ENCODE measurements around the gene TNFAIP8. TPM values are rescaled to one million over a fixed set of nuclear protein-coding genes. Genes with fewer than 3 reads are reported as not detected.

Gene TNFAIP8
- 58.8 and 59.8 TPM in 2 replicates for polyA plus RNA-seq (2013)

DNA sequence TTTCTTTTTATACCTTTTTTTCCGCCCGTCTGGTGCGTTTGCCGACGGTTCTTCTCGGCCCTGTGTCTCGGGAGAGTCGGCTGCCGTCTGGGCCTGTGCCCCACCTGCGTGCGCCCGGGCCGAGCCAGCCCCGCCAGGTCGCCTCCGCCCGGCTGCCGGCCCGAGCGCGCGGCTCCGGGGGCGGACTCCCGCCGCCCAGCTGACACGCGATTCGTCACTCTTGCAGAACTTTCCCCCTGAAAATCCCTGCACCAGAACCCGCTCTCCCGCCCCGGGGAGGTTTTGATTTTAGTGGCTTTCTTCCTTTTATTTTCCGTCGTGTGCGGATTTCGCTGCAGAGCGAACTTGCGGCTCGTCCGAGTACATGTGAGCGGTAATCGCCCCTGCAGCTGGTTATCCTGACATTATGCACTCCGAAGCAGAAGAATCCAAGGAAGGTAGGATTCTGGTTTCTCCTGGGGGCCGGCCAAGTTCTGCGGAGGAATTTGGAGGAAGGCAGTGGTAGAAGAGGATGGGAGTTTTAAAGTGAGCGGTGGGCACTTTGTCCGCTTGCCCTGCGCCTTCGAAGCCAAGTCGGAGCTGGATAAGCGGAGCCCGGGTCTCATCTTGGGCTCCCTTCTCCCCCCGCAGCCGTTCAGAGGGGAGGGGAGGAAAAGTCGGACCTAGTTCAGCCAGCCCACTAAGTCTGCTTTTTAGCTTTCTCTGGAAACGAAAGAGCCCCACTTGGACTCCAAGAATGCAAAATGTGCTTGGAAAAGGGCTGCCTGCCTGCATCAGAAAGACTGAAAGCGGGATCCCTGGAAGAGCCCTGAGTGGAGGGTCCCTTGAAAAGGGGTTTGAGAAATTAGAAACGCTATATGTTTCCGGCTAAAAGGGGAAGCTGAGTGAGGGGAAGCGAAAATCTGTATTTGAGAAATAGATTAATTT, at the start of gene TNFAIP8:
Gene TNFAIP8, plus strand, starts transcription at position 335 of the 927 bp plus-strand sequence. Its CDS starts 72 bp downstream, at position 407.
- no peak within 1 kb of the TSS for H2AK5ac ChIP-seq (ENCODE audit: low read length)
- peaks cover 6% of the 10 kb centered on the region for H3K79me2 ChIP-seq (ENCODE audit: control insufficient read depth, insufficient read depth, low read length, poor library complexity)
- H4K12ac ChIP-seq (ENCODE audit: low read depth, low read length) = peak within 1 kb of the TSS; percentile 52
- H3K27ac ChIP-seq (ENCODE audit: low read depth, low read length) = peak within 1 kb of the TSS; percentile 79
- H3K14ac ChIP-seq (ENCODE audit: low read length) = peak within 1 kb of the TSS; percentile 16
- no peaks in the 10 kb centered on the region for H3K36me3 ChIP-seq (ENCODE audit: control insufficient read depth in 1 of 2, insufficient read depth in 2 of 2, low read length in 2 of 2)
- no peaks in the 10 kb centered on the region for H3K9me3 ChIP-seq (ENCODE audit: insufficient read depth, low read depth, low read length)
- H2BK5ac ChIP-seq (ENCODE audit: low read depth, low read length, poor library complexity) = peak within 1 kb of the TSS; percentile 88
- H2BK120ac ChIP-seq (ENCODE audit: insufficient read depth, low read length, poor library complexity) = peak within 1 kb of the TSS; percentile 88
- H3K4ac ChIP-seq (ENCODE audit: low read depth, low read length) = peak within 1 kb of the TSS; percentile 90
- H2BK12ac ChIP-seq (ENCODE audit: low read length) = peak within 1 kb of the TSS; percentile 80
- H4K8ac ChIP-seq (ENCODE audit: low read depth, low read length) = peak within 1 kb of the TSS; percentile 72
- no peaks in the 10 kb centered on the region for H3K27me3 ChIP-seq (ENCODE audit: insufficient read depth, low read length)
- no peak within 1 kb of the TSS for H3K23ac ChIP-seq (ENCODE audit: low read length)
- no CpG with 5 or more reads among the region's 60 CpGs for WGBS (ENCODE audit: extremely low coverage, insufficient coverage, insufficient read length)
- peak within 1 kb of the TSS; percentile 60 for H3K18ac ChIP-seq (ENCODE audit: low read length)
- peaks cover 11% of the 10 kb centered on the region for H3K79me1 ChIP-seq (ENCODE audit: low read length)
- peak within 1 kb of the TSS; percentile 74 for H3K9ac ChIP-seq (ENCODE audit: low read length)
- peak; percentile 39 to 60 for DNase-seq
- H2AFZ ChIP-seq (ENCODE audit: insufficient read depth, low read length, poor library complexity) = peak within 1 kb of the TSS; percentile 67
- peak within 1 kb of the TSS; percentile 72 for H3K4me2 ChIP-seq (ENCODE audit: low read length)
- peak within 1 kb of the TSS; percentile 69 for H3K4me3 ChIP-seq (ENCODE audit: low read depth, low read length)
- peaks cover 7 to 26% of the 10 kb centered on the region in 2 experiments for H3K4me1 ChIP-seq (ENCODE audit: control insufficient read depth in 1 of 2, insufficient read depth in 2 of 2, low read length in 2 of 2)
- H4K91ac ChIP-seq (ENCODE audit: low read depth, low read length) = peak within 1 kb of the TSS; percentile 89

DNA sequence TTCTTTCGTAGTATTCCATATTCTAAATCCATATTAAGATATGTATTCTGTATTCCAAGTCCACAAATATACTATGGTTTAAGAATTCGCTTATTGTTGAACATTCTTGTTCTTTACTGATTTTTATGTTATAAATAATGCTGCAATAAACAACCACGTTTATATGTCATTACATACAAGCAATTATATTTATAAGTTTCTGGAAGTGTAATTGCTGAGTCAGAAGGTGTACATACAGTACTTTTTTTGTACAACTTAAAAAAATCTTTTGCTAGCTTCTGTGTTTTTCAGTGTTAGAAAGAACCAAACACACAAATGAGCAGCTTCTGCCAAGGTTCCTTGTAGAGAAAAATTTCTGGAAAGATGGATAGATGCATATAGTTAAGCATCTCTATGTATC, 48.6 kb upstream of the TNFAIP8 start:
- WGBS (ENCODE audit: extremely low coverage, insufficient coverage, insufficient read length) = no CpG with 5 or more reads among the region's 3 CpGs
- Histone ChIP-seq H2BK12ac (ENCODE audit: low read length) (no peak overlapping the region), H3K4ac (ENCODE audit: low read depth, low read length) (no peak overlapping the region), H3K23ac (ENCODE audit: low read length) (no peak overlapping the region), H3K9ac (ENCODE audit: low read length) (no peak overlapping the region), H3K79me2 (ENCODE audit: control insufficient read depth, insufficient read depth, low read length, poor library complexity) (peaks cover 2% of the 10 kb centered on the region), H2BK5ac (ENCODE audit: low read depth, low read length, poor library complexity) (no peak overlapping the region), H3K79me1 (ENCODE audit: low read length) (no peaks in the 10 kb centered on the region), H4K12ac (ENCODE audit: low read depth, low read length) (no peak overlapping the region), H3K14ac (ENCODE audit: low read length) (no peak overlapping the region), H3K9me3 (ENCODE audit: insufficient read depth, low read depth, low read length) (no peaks in the 10 kb centered on the region), H3K4me3 (ENCODE audit: low read depth, low read length) (no peak overlapping the region), H3K36me3 (ENCODE audit: control insufficient read depth in 1 of 2, insufficient read depth in 2 of 2, low read length in 2 of 2) (peaks cover 0 to 2% of the 10 kb centered on the region in 2 experiments), H4K91ac (ENCODE audit: low read depth, low read length) (no peak overlapping the region), H3K4me1 (ENCODE audit: control insufficient read depth in 1 of 2, insufficient read depth in 2 of 2, low read length in 2 of 2) (peaks cover 2 to 7% of the 10 kb centered on the region in 2 experiments), H2BK120ac (ENCODE audit: insufficient read depth, low read length, poor library complexity) (no peak overlapping the region), H3K4me2 (ENCODE audit: low read length) (no peak overlapping the region), H3K27ac (ENCODE audit: low read depth, low read length) (no peak overlapping the region), H4K8ac (ENCODE audit: low read depth, low read length) (no peak overlapping the region), H3K27me3 (ENCODE audit: insufficient read depth, low read length) (no peaks in the 10 kb centered on the region), H2AK5ac (ENCODE audit: low read length) (no peak overlapping the region), H2AFZ (ENCODE audit: insufficient read depth, low read length, poor library complexity) (no peak overlapping the region), H3K18ac (ENCODE audit: low read length) (no peak overlapping the region)
- DNase-seq = no peak

DNA sequence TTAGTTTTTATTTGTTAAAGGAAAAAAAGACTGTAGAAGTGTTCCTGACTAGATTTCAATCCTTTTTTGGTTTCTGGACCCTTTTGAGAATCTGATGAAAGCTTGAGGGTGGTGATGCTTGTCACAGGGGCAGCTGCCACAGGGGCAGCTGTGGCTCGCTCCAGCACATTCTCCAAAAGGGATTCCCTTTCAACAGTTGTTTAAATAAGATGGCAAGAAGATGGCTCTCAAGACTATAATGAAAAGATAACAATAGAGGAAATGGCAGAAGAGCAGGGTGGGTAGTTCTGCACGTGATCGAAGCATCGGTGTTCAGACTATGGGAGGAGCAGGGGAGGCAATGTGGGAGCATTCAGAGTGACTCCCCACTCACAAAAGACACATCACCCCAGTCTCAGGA, 46.5 kb upstream of the TNFAIP8 start:
- WGBS (ENCODE audit: extremely low coverage, insufficient coverage, insufficient read length) = no CpG with 5 or more reads among the region's 4 CpGs
- no peak overlapping the region for H4K91ac ChIP-seq (ENCODE audit: low read depth, low read length)
- no peak overlapping the region for H2AFZ ChIP-seq (ENCODE audit: insufficient read depth, low read length, poor library complexity)
- H3K4me3 ChIP-seq (ENCODE audit: low read depth, low read length) = no peak overlapping the region
- H2BK12ac ChIP-seq (ENCODE audit: low read length) = no peak overlapping the region
- no peak overlapping the region for H2AK5ac ChIP-seq (ENCODE audit: low read length)
- H3K9ac ChIP-seq (ENCODE audit: low read length) = no peak overlapping the region
- H3K27ac ChIP-seq (ENCODE audit: low read depth, low read length) = no peak overlapping the region
- H3K4me1 ChIP-seq (ENCODE audit: control insufficient read depth in 1 of 2, insufficient read depth in 2 of 2, low read length in 2 of 2) = peaks cover 0 to 1% of the 10 kb centered on the region in 2 experiments
- no peaks in the 10 kb centered on the region for H3K79me1 ChIP-seq (ENCODE audit: low read length)
- H3K18ac ChIP-seq (ENCODE audit: low read length) = peak overlapping the region; percentile 25
- no peak overlapping the region for H2BK120ac ChIP-seq (ENCODE audit: insufficient read depth, low read length, poor library complexity)
- H3K79me2 ChIP-seq (ENCODE audit: control insufficient read depth, insufficient read depth, low read length, poor library complexity) = peaks cover 2% of the 10 kb centered on the region
- H4K12ac ChIP-seq (ENCODE audit: low read depth, low read length) = no peak overlapping the region
- no peak for DNase-seq
- H3K23ac ChIP-seq (ENCODE audit: low read length) = no peak overlapping the region
- H3K36me3 ChIP-seq (ENCODE audit: control insufficient read depth in 1 of 2, insufficient read depth in 2 of 2, low read length in 2 of 2) = peaks cover 0 to 2% of the 10 kb centered on the region in 2 experiments
- H4K8ac ChIP-seq (ENCODE audit: low read depth, low read length) = no peak overlapping the region
- no peak overlapping the region for H2BK5ac ChIP-seq (ENCODE audit: low read depth, low read length, poor library complexity)
- no peak overlapping the region for H3K14ac ChIP-seq (ENCODE audit: low read length)
- no peaks in the 10 kb centered on the region for H3K9me3 ChIP-seq (ENCODE audit: insufficient read depth, low read depth, low read length)
- no peak overlapping the region for H3K4ac ChIP-seq (ENCODE audit: low read depth, low read length)
- H3K27me3 ChIP-seq (ENCODE audit: insufficient read depth, low read length) = no peaks in the 10 kb centered on the region
- no peak overlapping the region for H3K4me2 ChIP-seq (ENCODE audit: low read length)

DNA sequence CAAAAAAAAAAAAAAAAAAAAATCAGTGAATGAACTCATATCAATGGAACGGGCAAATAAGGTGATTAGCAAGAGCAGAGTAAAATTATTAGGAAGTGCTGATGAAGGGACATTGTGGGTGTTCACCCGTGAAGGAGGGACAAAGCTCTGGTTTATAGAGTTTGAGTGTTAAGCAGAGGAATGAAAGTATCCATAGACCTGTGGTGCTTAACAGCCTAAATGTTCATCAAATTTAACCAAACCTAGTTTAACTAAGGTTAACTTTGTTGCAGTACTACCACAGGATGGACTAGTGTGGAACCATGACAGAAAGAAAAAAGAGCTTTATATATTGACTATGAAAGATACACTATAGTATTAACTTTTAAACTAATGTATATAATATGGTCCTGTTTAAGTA, 44.1 kb upstream of the TNFAIP8 start:
- Histone ChIP-seq H4K12ac (ENCODE audit: low read depth, low read length) (no peak overlapping the region), H3K79me1 (ENCODE audit: low read length) (no peaks in the 10 kb centered on the region), H3K23ac (ENCODE audit: low read length) (no peak overlapping the region), H4K8ac (ENCODE audit: low read depth, low read length) (no peak overlapping the region), H2BK5ac (ENCODE audit: low read depth, low read length, poor library complexity) (no peak overlapping the region), H2AFZ (ENCODE audit: insufficient read depth, low read length, poor library complexity) (no peak overlapping the region), H3K79me2 (ENCODE audit: control insufficient read depth, insufficient read depth, low read length, poor library complexity) (no peaks in the 10 kb centered on the region), H2AK5ac (ENCODE audit: low read length) (no peak overlapping the region), H3K4ac (ENCODE audit: low read depth, low read length) (no peak overlapping the region), H3K27me3 (ENCODE audit: insufficient read depth, low read length) (no peaks in the 10 kb centered on the region), H3K14ac (ENCODE audit: low read length) (no peak overlapping the region), H3K9ac (ENCODE audit: low read length) (no peak overlapping the region), H4K91ac (ENCODE audit: low read depth, low read length) (no peak overlapping the region), H3K18ac (ENCODE audit: low read length) (no peak overlapping the region), H3K9me3 (ENCODE audit: insufficient read depth, low read depth, low read length) (no peaks in the 10 kb centered on the region), H3K27ac (ENCODE audit: low read depth, low read length) (no peak overlapping the region), H2BK12ac (ENCODE audit: low read length) (no peak overlapping the region), H3K4me2 (ENCODE audit: low read length) (no peak overlapping the region), H2BK120ac (ENCODE audit: insufficient read depth, low read length, poor library complexity) (no peak overlapping the region), H3K4me3 (ENCODE audit: low read depth, low read length) (no peak overlapping the region), H3K4me1 (ENCODE audit: control insufficient read depth in 1 of 2, insufficient read depth in 2 of 2, low read length in 2 of 2) (no peaks in the 10 kb centered on the region), H3K36me3 (ENCODE audit: control insufficient read depth in 1 of 2, insufficient read depth in 2 of 2, low read length in 2 of 2) (peaks cover 0 to 3% of the 10 kb centered on the region in 2 experiments)
- no CpG with 5 or more reads among the region's 2 CpGs for WGBS (ENCODE audit: extremely low coverage, insufficient coverage, insufficient read length)
- no peak for DNase-seq
